Bronchial epithelial cell (primary cell): Measurements from ENCODE around the gene PEPD. TPM values are rescaled to one million over a fixed set of nuclear protein-coding genes. Genes with fewer than 3 reads are reported as not detected.

Source experiments
- DNase-seq: peaks from one replicate; pipeline ENCODE4 v3.0.0-alpha.2; 2010; ENCODE audit warnings: low read depth
- FAIRE-seq: peaks from 2 replicates; lab custom pipeline; 2011; peaks lifted over from hg19 to GRCh38; lab: Jason Lieb, UNC
- H3K27me3 ChIP-seq: 2 replicates; pipeline ENCODE4 v1.5.1; 2011; ENCODE audit warnings: low read length; ENCODE audit not compliant: control insufficient read depth, insufficient read depth
- H3K36me3 ChIP-seq: 2 replicates; pipeline ENCODE4 v1.5.1; 2011; ENCODE audit warnings: low read length; ENCODE audit not compliant: control insufficient read depth, insufficient read depth
- H3K4me3 ChIP-seq: 2 replicates; pipeline ENCODE4 v1.5.1; 2011; ENCODE audit warnings: mild to moderate bottlenecking, low read depth, low read length, control low read depth
- total RNA-seq: library from RNA; depleted of rRNA; stranded (reverse); fragments of >200 nt; gene quantifications from 2 replicates; pipeline ENCODE4 v1.2.1, GENCODE V29; 2014
- TF ChIP-seq, protein P1 (sequence below): IDR thresholded peaks from 2 replicates; pipeline ENCODE4 v1.5.1; 2011; ENCODE audit warnings: mild to moderate bottlenecking, moderate library complexity, low read length, control low read depth, inconsistent platforms; ENCODE audit not compliant: insufficient read depth, severe bottlenecking

PEPD gene
- total RNA-seq, 1 donor from 2014 or later = 35.8 TPM

DNA sequence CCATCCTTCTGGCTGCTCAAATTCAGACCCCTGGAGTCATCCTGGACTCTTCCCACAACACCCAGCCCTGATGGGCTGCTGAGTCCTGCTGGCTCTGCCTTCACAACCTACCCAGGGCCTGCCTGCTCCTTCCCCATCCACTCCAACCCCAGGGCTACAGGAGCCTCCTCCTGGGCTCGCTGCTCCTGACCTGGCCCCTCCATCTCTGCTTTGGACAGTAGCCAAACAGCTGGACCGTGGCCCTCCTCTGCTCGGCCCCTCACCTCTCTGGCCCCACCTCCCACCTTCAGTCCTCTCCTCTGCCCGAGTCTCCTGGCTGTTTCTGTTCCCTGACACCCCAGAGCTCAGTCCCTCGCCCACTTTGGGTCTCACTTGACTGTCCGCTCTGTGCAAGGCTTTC lies 81.3 kb downstream of the PEPD start:
- Histone ChIP-seq H3K4me3 (no peak overlapping the region), H3K36me3 (no peaks in the 10 kb centered on the region), H3K27me3 (no peaks in the 10 kb centered on the region)
- FAIRE-seq = no peak
- no peak for DNase-seq
- TF ChIP-seq, protein P1, sequence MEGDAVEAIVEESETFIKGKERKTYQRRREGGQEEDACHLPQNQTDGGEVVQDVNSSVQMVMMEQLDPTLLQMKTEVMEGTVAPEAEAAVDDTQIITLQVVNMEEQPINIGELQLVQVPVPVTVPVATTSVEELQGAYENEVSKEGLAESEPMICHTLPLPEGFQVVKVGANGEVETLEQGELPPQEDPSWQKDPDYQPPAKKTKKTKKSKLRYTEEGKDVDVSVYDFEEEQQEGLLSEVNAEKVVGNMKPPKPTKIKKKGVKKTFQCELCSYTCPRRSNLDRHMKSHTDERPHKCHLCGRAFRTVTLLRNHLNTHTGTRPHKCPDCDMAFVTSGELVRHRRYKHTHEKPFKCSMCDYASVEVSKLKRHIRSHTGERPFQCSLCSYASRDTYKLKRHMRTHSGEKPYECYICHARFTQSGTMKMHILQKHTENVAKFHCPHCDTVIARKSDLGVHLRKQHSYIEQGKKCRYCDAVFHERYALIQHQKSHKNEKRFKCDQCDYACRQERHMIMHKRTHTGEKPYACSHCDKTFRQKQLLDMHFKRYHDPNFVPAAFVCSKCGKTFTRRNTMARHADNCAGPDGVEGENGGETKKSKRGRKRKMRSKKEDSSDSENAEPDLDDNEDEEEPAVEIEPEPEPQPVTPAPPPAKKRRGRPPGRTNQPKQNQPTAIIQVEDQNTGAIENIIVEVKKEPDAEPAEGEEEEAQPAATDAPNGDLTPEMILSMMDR = no peak

GRCh38 chr19:33438987-33439781 lies 82.4 kb downstream of the PEPD start:
- TF ChIP-seq, protein P1 = no peak
- H3K36me3 ChIP-seq = no peaks in the 10 kb centered on the region
- H3K4me3 ChIP-seq = no peak overlapping the region
- FAIRE-seq (no peak), DNase-seq (no peak)
- H3K27me3 ChIP-seq = no peaks in the 10 kb centered on the region

GRCh38 chr19:33437821-33438671 lies 83.5 kb downstream of the PEPD start:
- no peaks in the 10 kb centered on the region for H3K27me3 ChIP-seq
- FAIRE-seq (no peak), DNase-seq (no peak)
- TF ChIP-seq, protein P1 = no peak
- H3K36me3 ChIP-seq = no peaks in the 10 kb centered on the region
- H3K4me3 ChIP-seq = no peak overlapping the region

- FAIRE-seq (no peak), DNase-seq (no peak)
- TF ChIP-seq, protein P1 = no peak
- H3K4me3 ChIP-seq = no peak overlapping the region
- no peaks in the 10 kb centered on the region for H3K36me3 ChIP-seq
- H3K27me3 ChIP-seq = no peaks in the 10 kb centered on the region
Measured at GRCh38 chr19:33437393-33437820, 84.2 kb downstream of the PEPD start.

DNA sequence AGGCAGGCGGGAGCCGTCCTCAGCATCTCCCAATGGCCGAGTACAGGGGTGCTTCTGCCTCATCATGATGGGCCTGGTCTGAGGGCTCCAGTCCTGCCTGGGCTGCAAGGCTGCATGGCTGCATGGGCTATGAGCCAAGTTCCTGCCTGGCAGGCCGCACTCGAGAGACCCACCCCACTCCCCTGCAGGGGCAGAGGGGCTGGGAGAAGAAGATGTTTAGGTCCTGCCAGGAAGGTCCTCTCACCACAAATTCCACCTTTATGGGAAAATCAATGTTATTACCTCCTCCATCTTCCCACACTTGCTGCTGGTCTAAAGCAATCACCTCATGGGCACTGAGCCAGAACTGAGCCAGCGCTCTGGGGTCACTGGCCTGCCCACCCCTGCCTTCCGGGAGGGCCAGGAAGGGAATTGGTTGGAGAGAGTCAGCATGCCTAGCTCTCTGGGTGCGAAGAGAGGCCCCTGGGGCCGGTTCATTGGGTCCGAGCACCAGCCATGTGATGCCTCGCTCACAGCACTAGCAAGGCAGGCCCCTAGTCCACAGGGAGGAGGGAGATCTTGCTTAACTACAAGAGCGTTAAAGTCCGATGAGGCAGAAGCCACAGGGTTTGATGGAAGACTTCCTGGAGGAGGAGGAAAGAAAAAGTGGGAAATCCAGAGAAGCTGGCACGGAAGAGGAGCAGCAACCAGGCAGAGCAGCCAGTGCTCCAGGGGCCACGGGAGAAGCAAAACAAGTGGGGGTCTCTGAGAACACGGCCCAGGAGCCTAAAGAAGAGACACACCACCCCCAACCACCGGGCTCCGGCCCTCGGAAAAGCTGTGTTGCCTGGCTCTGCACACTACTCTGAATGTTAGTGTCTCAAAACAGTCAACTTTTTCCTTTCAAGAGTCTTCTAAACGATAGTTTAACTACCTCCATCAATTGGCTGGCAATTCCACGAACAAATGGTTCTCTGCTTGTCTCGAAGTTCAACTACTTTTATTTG lies 84.9 kb downstream of the PEPD start:
- no peaks in the 10 kb centered on the region for H3K36me3 ChIP-seq
- TF ChIP-seq, protein P1 = no peak
- H3K4me3 ChIP-seq = no peak overlapping the region
- FAIRE-seq (no peak), DNase-seq (no peak)
- no peaks in the 10 kb centered on the region for H3K27me3 ChIP-seq
